Fibroblast of lung (primary cell): ENCODE measurements around the gene CEP128. TPM values are rescaled to one million over a fixed set of nuclear protein-coding genes. Genes with fewer than 3 reads are reported as not detected.

Experiments used
- DNase-seq, 2 donors: peaks; one replicate each; pipeline versions ENCODE4 v3.0.0 to v3.0.0-alpha.2; 2010; ENCODE audit warnings: low read depth in 2 of 2
- H2AFZ ChIP-seq: 2 replicates; pipeline ENCODE4 v1.5.1; 2012; ENCODE audit warnings: low read length, control low read depth, inconsistent platforms
- H3K27ac ChIP-seq: 2 replicates; pipeline ENCODE4 v1.5.1; 2011; ENCODE audit warnings: low read length, control low read depth; ENCODE audit not compliant: insufficient read depth
- H3K27me3 ChIP-seq: 2 replicates; pipeline ENCODE4 v1.5.1; 2011; ENCODE audit warnings: mild to moderate bottlenecking, low read length; ENCODE audit not compliant: control insufficient read depth, insufficient read depth
- H3K36me3 ChIP-seq: 2 replicates; pipeline ENCODE4 v1.5.1; 2011; ENCODE audit warnings: low read length; ENCODE audit not compliant: control insufficient read depth, insufficient read depth
- H3K4me1 ChIP-seq: 2 replicates; pipeline ENCODE4 v1.5.1; 2011; ENCODE audit warnings: low read length; ENCODE audit not compliant: control insufficient read depth, insufficient read depth; ENCODE audit errors: extremely low read depth
- H3K4me2 ChIP-seq: 2 replicates; pipeline ENCODE4 v1.5.1; 2011; ENCODE audit warnings: low read length, control low read depth; ENCODE audit not compliant: insufficient read depth; ENCODE audit errors: extremely low read depth
- H3K4me3 ChIP-seq, 4 experiments: fragments of 200-600 bp in 1 of 4; sonication (generic) in 1 of 4; replicated peaks in 1 of 4; 2 replicates each; pipeline ENCODE4 v1.5.1; 2011 to 2016; ENCODE audit warnings: low read length in 4 of 4, low read depth in 3 of 4, mild to moderate bottlenecking in 3 of 4, control low read depth in 2 of 4, inconsistent platforms in 1 of 4, mixed read lengths in 1 of 4; ENCODE audit not compliant: insufficient read depth in 1 of 4; ENCODE audit errors: control extremely low read depth in 1 of 4
- H3K79me2 ChIP-seq: 2 replicates; pipeline ENCODE4 v1.5.1; 2012; ENCODE audit warnings: mild to moderate bottlenecking, low read length, inconsistent platforms; ENCODE audit not compliant: control insufficient read depth, insufficient read depth
- H3K9ac ChIP-seq: 2 replicates; pipeline ENCODE4 v1.5.1; 2011; ENCODE audit warnings: mild to moderate bottlenecking, low read length, control low read depth; ENCODE audit not compliant: insufficient read depth
- H3K9me3 ChIP-seq: 2 replicates; pipeline ENCODE4 v1.5.1; 2012; ENCODE audit warnings: low read depth, low read length; ENCODE audit not compliant: control insufficient read depth, insufficient read depth
- H4K20me1 ChIP-seq: 2 replicates; pipeline ENCODE4 v1.5.1; 2011; ENCODE audit warnings: low read length; ENCODE audit not compliant: control insufficient read depth, insufficient read depth; ENCODE audit errors: extremely low read depth
- EZH2 ChIP-seq: IDR thresholded peaks from 2 replicates; pipeline ENCODE4 v1.5.1; 2012; ENCODE audit warnings: low read length, control low read depth, mild to moderate bottlenecking; ENCODE audit errors: missing control alignments
- polyA plus RNA-seq, 2 donors: library from polyadenylated mRNA; depleted of rRNA in 1 of 2; stranded (reverse) in 1 of 2; unstranded in 1 of 2; fragments of >200 nt; gene quantifications; 2 replicates each; pipeline ENCODE4 v1.2.1, GENCODE V29; 2011 to 2012; ENCODE audit warnings: missing spikeins in 1 of 2
- total RNA-seq: library from RNA; depleted of rRNA; stranded (reverse); fragments of >200 nt; gene quantifications from 2 replicates; pipeline ENCODE4 v1.2.1, GENCODE V29; 2014
- TF ChIP-seq, protein P1 (sequence below), 2 donors: IDR thresholded peaks in 1 of 2; conservative IDR thresholded peaks in 1 of 2; 1 replicate in 1 of 2; 2 replicates in 1 of 2; pipeline ENCODE4 v1.5.1; 2011 to 2012; ENCODE audit warnings: low read length in 2 of 2, control low read depth in 1 of 2, inconsistent platforms in 1 of 2, low read depth in 1 of 2, mild to moderate bottlenecking in 1 of 2

Gene CEP128
- total and polyA plus RNA-seq, 2 donors (not counting 1 experiment from before 2014, with no cell fraction given) = 1.3 to 7.8 TPM

- no peak overlapping the region for H3K4me2 ChIP-seq
- no peak overlapping the region for H3K27ac ChIP-seq
- no peaks in the 10 kb centered on the region for H4K20me1 ChIP-seq
- no peaks in the 10 kb centered on the region for H3K27me3 ChIP-seq
- H3K9me3 ChIP-seq = no peaks in the 10 kb centered on the region
- no peaks in the 10 kb centered on the region for H3K36me3 ChIP-seq
- H3K4me1 ChIP-seq = no peaks in the 10 kb centered on the region
- H3K9ac ChIP-seq = no peak overlapping the region
- no peak for DNase-seq
- TF ChIP-seq, protein P1, sequence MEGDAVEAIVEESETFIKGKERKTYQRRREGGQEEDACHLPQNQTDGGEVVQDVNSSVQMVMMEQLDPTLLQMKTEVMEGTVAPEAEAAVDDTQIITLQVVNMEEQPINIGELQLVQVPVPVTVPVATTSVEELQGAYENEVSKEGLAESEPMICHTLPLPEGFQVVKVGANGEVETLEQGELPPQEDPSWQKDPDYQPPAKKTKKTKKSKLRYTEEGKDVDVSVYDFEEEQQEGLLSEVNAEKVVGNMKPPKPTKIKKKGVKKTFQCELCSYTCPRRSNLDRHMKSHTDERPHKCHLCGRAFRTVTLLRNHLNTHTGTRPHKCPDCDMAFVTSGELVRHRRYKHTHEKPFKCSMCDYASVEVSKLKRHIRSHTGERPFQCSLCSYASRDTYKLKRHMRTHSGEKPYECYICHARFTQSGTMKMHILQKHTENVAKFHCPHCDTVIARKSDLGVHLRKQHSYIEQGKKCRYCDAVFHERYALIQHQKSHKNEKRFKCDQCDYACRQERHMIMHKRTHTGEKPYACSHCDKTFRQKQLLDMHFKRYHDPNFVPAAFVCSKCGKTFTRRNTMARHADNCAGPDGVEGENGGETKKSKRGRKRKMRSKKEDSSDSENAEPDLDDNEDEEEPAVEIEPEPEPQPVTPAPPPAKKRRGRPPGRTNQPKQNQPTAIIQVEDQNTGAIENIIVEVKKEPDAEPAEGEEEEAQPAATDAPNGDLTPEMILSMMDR (conservative IDR thresholded peaks at IDR 0.05 in 1 of 2, IDR thresholded peaks at IDR 0.05 in 1 of 2; ENCODE audit: low read depth in 1 of 2, low read length in 2 of 2) = no peak
- TF ChIP-seq EZH2 = no peak
- no peak overlapping the region for H3K4me3 ChIP-seq
- no peaks in the 10 kb centered on the region for H3K79me2 ChIP-seq
- H2AFZ ChIP-seq = no peak overlapping the region
These were observed 236.1 kb downstream of the CEP128 start for GRCh38 chr14:80705241-80705980.

DNA sequence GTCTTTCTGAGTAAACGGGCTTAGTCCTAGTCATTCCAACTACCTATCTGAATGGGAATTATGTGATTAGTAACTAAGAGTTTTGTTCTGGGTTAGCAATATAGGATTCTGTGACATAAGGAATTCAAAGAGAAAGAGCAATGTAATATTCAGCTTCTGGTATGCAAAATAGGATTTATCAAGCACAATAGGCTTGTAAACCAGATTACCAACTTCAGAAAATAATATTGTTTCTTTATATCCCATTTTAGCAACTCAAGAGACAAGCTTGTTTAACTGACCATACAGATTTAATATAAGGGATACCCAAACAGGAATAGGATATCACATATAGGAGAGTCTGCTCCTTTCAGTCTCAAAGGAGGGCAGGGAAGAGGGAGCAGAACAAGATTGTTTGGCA is 240.9 kb downstream of the CEP128 start:
- Histone ChIP-seq H3K27ac (no peak overlapping the region), H3K9me3 (no peaks in the 10 kb centered on the region), H4K20me1 (no peaks in the 10 kb centered on the region), H3K9ac (no peak overlapping the region), H3K4me3 (no peak overlapping the region), H3K27me3 (no peaks in the 10 kb centered on the region), H3K36me3 (no peaks in the 10 kb centered on the region), H3K79me2 (no peaks in the 10 kb centered on the region), H3K4me1 (no peaks in the 10 kb centered on the region), H2AFZ (no peak overlapping the region), H3K4me2 (no peak overlapping the region)
- TF ChIP-seq EZH2 = no peak
- TF ChIP-seq, protein P1 (conservative IDR thresholded peaks at IDR 0.05 in 1 of 2, IDR thresholded peaks at IDR 0.05 in 1 of 2; ENCODE audit: low read depth in 1 of 2, low read length in 2 of 2) = no peak
- no peak for DNase-seq

DNA sequence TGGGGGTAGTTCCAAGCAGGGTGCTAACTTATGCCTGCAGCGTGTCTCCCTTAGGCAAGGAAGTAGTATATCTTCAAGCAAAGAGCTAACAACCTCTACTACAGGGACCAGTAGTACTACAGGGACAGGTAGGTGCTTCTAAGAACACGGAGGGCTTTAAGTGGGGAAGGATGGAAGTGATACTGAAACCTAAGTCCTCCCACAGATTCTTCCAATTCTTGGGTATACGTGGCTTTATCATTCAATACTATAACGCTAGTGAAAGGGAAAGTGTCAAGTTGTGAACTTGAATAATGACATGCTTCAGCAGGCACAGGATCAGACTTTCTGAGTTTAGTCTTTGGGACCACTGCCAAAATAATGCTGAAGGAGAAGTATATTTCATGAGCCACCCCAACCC is 241.7 kb downstream of the CEP128 start:
- Histone ChIP-seq H3K4me1 (no peaks in the 10 kb centered on the region), H3K4me3 (no peak overlapping the region), H3K27me3 (no peaks in the 10 kb centered on the region), H3K4me2 (no peak overlapping the region), H3K9ac (no peak overlapping the region), H3K79me2 (no peaks in the 10 kb centered on the region), H3K27ac (no peak overlapping the region), H2AFZ (no peak overlapping the region), H3K36me3 (no peaks in the 10 kb centered on the region), H4K20me1 (no peaks in the 10 kb centered on the region), H3K9me3 (no peaks in the 10 kb centered on the region)
- TF ChIP-seq, protein P1 (conservative IDR thresholded peaks at IDR 0.05 in 1 of 2, IDR thresholded peaks at IDR 0.05 in 1 of 2; ENCODE audit: low read depth in 1 of 2, low read length in 2 of 2) = no peak
- TF ChIP-seq EZH2 = no peak
- no peak for DNase-seq
